ENCODE data around the gene FHIT. TPM values are rescaled to one million over a fixed set of nuclear protein-coding genes. Genes with fewer than 3 reads are reported as not detected.

Gene FHIT
- total RNA-seq, 1 donor, result 2.2 TPM

DNA sequence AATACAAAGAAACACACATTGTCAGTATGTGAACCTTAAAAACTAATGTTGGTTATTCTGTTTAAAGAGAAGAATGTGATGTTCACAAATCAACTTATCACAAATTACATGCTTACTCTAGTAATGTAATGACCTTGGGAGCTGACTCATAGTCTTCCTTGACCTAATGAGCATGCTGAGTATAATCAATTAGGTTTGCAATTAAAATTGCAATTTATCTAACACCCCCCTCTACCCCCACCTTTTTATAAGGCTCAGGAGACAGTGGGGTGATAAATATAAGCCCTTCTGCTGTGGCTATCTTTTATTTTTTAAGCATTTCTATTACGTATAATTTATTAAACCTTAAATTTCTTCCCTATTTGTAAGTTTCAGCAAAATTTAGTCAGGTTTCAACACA, 1253.7 kb downstream of the FHIT start:
- no peak for DNase-seq (ENCODE audit: low read depth)
- TF ChIP-seq, protein P1, sequence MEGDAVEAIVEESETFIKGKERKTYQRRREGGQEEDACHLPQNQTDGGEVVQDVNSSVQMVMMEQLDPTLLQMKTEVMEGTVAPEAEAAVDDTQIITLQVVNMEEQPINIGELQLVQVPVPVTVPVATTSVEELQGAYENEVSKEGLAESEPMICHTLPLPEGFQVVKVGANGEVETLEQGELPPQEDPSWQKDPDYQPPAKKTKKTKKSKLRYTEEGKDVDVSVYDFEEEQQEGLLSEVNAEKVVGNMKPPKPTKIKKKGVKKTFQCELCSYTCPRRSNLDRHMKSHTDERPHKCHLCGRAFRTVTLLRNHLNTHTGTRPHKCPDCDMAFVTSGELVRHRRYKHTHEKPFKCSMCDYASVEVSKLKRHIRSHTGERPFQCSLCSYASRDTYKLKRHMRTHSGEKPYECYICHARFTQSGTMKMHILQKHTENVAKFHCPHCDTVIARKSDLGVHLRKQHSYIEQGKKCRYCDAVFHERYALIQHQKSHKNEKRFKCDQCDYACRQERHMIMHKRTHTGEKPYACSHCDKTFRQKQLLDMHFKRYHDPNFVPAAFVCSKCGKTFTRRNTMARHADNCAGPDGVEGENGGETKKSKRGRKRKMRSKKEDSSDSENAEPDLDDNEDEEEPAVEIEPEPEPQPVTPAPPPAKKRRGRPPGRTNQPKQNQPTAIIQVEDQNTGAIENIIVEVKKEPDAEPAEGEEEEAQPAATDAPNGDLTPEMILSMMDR (IDR thresholded peaks at IDR 0.05; ENCODE audit: insufficient read depth, low read depth, low read length), result no peak

DNA sequence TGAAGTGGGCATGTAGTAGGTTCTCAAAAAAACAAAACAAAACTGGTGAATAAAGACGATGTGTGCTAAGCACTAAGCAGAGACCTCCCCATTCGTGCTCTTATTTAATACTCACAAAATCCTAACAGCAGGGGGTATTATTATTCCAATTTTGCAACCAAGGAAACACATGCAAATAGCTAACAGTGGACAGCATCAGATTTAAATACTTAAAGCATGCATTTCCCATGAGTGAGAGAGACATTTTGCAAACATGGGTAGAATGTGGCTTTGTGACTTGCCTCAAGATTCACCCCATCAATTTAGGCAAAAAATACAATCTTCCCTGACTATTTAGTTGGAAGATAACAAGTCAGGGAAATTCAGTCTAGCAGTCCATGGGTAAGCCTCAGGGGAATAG, 1255.2 kb downstream of the FHIT start:
- DNase-seq (ENCODE audit: low read depth), result no peak
- no peak overlapping the region for H3K4me3 ChIP-seq (ENCODE audit: low read depth, low read length)
- TF ChIP-seq, protein P1 (IDR thresholded peaks at IDR 0.05; ENCODE audit: insufficient read depth, low read depth, low read length), result no peak

More for the DNA sequence above, 1253.7 kb downstream of the FHIT start:
- no peak overlapping the region for H3K4me3 ChIP-seq (ENCODE audit: low read depth, low read length)

DNA sequence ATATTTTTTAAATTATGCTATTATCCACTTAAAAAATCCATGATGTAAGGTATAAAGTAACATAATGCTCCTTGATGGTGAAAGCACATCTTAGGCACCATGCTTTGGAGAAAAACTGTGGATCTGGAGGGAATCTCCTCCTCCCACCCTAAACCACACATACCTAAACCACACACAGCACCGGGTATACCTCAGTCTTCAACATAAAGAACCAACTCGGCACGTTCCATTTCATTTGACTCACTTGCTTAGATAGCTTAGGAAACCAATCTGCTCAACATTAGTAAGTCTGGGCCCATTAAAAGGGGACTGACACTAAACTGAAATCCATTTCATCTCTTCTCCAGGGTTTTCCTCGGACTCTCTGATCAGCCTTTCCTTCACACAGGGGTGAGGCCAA, 1255.7 kb downstream of the FHIT start:
- TF ChIP-seq, protein P1 (IDR thresholded peaks at IDR 0.05; ENCODE audit: insufficient read depth, low read depth, low read length), result no peak
- DNase-seq (ENCODE audit: low read depth), result no peak
- H3K4me3 ChIP-seq (ENCODE audit: low read depth, low read length), result no peak overlapping the region

DNA sequence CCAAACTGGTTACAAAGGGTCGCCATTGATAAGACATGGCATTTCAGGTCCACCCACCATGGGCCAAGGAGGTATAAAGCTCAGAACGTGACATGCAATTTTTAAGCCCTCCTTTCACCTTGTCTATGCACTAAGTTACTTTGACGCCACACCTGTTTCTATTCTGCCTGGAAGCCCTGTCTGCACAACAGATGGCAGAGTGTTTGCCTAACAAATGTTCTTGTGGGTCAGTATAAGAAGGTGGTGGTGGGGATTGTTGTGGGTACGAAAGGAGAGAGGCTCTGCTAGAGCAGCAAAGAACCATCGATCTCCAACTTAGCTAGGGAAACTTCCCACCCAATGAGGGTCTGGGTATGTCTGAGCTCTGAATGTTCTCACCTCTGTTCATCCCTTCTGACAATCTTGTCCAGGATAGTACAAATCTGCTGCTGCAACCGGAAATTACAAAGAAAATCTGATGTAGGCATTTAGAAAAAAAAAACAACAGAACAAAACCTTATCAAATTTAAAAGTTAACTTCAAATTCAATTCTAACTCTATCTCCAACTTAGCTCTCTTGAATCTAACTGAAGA, 1256.4 kb downstream of the FHIT start:
- TF ChIP-seq, protein P1 (IDR thresholded peaks at IDR 0.05; ENCODE audit: insufficient read depth, low read depth, low read length), result no peak
- H3K4me3 ChIP-seq (ENCODE audit: low read depth, low read length), result no peak overlapping the region
- DNase-seq (ENCODE audit: low read depth), result no peak

DNA sequence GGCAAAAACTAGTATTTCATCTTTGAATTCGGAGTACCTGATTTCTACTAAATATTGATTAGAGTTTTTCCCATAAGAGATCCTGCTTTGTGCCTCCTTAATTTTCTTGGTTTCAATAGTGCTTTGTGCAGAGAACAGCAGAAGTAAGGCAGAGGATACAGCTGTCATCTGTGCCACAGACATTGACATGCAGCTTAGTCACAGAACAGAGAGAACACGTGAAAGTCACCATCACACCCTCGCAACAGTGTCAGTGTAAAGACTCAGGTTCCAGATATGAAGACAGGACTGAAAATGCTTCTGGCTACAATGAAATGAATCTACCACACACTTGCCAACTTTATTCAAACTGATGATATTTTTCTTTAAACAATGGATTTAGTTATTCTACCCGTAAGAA, 1258.7 kb downstream of the FHIT start:
- TF ChIP-seq, protein P1 (IDR thresholded peaks at IDR 0.05; ENCODE audit: insufficient read depth, low read depth, low read length), result no peak
- DNase-seq (ENCODE audit: low read depth), result no peak
- H3K4me3 ChIP-seq (ENCODE audit: low read depth, low read length), result no peak overlapping the region

DNA sequence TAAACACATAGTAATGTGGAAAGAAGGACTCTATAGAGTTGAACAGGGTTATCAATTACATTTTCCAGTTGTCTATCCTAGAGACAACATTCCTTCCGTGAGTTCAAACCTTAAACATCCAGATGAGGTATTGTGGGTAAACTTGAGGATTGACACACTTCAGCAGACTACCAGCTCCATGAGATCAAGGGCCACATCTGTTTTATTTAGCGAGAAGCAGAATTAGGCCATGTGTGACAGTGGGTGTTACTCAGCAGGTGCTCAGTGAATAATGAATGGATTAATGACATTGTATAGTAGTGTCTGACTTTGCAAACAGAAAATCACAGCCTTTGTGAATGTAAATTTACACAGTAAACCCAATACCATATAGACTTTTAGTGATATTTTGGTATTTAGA, 1260.3 kb downstream of the FHIT start:
- H3K4me3 ChIP-seq (ENCODE audit: low read depth, low read length), result no peak overlapping the region
- TF ChIP-seq, protein P1 (IDR thresholded peaks at IDR 0.05; ENCODE audit: insufficient read depth, low read depth, low read length), result no peak

DNA sequence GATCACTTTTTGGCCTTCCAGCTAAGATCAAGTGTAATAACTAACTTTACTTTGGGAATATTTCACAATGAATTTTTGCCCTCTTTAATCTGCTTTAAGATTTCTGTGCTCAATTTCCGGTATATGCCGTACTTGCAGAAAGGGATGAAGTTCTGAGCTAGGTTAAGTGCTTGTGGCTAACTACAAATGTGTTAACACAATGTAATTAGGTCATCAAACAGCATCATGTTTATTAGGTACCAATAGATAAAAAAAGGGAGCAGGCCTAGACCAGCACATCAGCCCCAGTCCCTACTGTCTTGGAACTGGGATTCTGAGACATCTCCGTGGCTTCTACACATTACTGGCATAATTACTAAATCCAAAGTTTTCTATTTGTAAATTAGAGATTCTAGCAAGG, 1268.7 kb downstream of the FHIT start:
- TF ChIP-seq, protein P1 (IDR thresholded peaks at IDR 0.05; ENCODE audit: insufficient read depth, low read depth, low read length), result no peak
- DNase-seq (ENCODE audit: low read depth), result no peak
- H3K4me3 ChIP-seq (ENCODE audit: low read depth, low read length), result no peak overlapping the region

More for the DNA sequence above, 1260.3 kb downstream of the FHIT start:
- no peak for DNase-seq (ENCODE audit: low read depth)

Data from fibroblast of villous mesenchyme (primary cell).